HuH-7.5 (cell line): Measurements from ENCODE around the gene BCAS1.

Experiments used
- DNase-seq: peaks from one replicate; pipeline ENCODE4 v3.0.0; 2011; ENCODE audit warnings: low spot score

Gene BCAS1

GRCh38 chr20:53960579-53961272 is 109.7 kb downstream of the BCAS1 start:
- no peak for DNase-seq

GRCh38 chr20:53959911-53960578 is 110.3 kb downstream of the BCAS1 start:
- no peak for DNase-seq

- no peak for DNase-seq
Observed at GRCh38 chr20:53958260-53958659, 112.1 kb downstream of the BCAS1 start.

- peak; percentile 64 for DNase-seq
Observed at GRCh38 chr20:53957451-53958172, 112.8 kb downstream of the BCAS1 start.

GRCh38 chr20:53956013-53956715 is 114.2 kb downstream of the BCAS1 start:
- DNase-seq: no peak

GRCh38 chr20:53954723-53955658 is 115.4 kb downstream of the BCAS1 start:
- no peak for DNase-seq

- no peak for DNase-seq
Observed at GRCh38 chr20:53952528-53953096, 117.8 kb downstream of the BCAS1 start.

GRCh38 chr20:53950578-53950977 is 119.8 kb downstream of the BCAS1 start:
- DNase-seq: no peak

GRCh38 chr20:53950031-53950430 is 120.4 kb downstream of the BCAS1 start:
- DNase-seq: no peak

- DNase-seq: no peak
Observed at GRCh38 chr20:53949319-53949839, 121.0 kb downstream of the BCAS1 start.

- no peak for DNase-seq
Observed at GRCh38 chr20:53948383-53949318, 121.7 kb downstream of the BCAS1 start.

GRCh38 chr20:53947501-53948195 is 122.7 kb downstream of the BCAS1 start:
- DNase-seq: no peak

GRCh38 chr20:53946106-53946505 is 124.3 kb downstream of the BCAS1 start:
- DNase-seq: no peak

GRCh38 chr20:53945478-53945877 is 124.9 kb downstream of the BCAS1 start:
- no peak for DNase-seq

GRCh38 chr20:53944796-53945195 is 125.6 kb downstream of the BCAS1 start:
- no peak for DNase-seq

- DNase-seq: peak; percentile 92
Observed at GRCh38 chr20:53943522-53944291, 126.7 kb downstream of the BCAS1 start.

- DNase-seq: no peak
Observed at GRCh38 chr20:53942973-53943372, 127.4 kb downstream of the BCAS1 start.

GRCh38 chr20:53942472-53942816 is 128.0 kb downstream of the BCAS1 start:
- no peak for DNase-seq
